ENCODE measurements around the gene CRLF2. TPM values are rescaled to one million over a fixed set of nuclear protein-coding genes. Genes with fewer than 3 reads are reported as not detected.

CRLF2 gene
- total RNA-seq, 1 experiment from 2014 or later = 0.34 TPM

GRCh38 chrX:1190596-1191145 lies 21.8 kb downstream of the CRLF2 start:
- no peaks in the 10 kb centered on the region for H3K27me3 ChIP-seq (ENCODE audit: insufficient read depth, low read length)
- no peaks in the 10 kb centered on the region for H3K9me2 ChIP-seq (ENCODE audit: insufficient read depth)
- H3K4me3 ChIP-seq (replicated peaks in 1 of 2; ENCODE audit: low read depth in 1 of 2, low read length in 2 of 2) = no peak overlapping the region
- intact Hi-C loops (cut with micrococcal nuclease) = no loop called here
- ChIA-PET POLR2A (no interaction called here), RAD21 (ENCODE audit: low non-redundant PET in 1 of 2, low total read pairs in 2 of 2, uncharacterized antibody in 2 of 2, unreplicated experiment in 2 of 2) (no interaction called here), CTCF (no interaction called here)
- DNase-seq (ENCODE audit: low read depth, low spot score) = no peak
- H3K27ac ChIP-seq (ENCODE audit: low read depth, low read length) = no peak overlapping the region
- H4K20me1 ChIP-seq (ENCODE audit: insufficient read depth) = no peaks in the 10 kb centered on the region
- no peak overlapping the region for H2AFZ ChIP-seq (ENCODE audit: low read depth, low read length, poor library complexity, severe bottlenecking)
- no peak overlapping the region for H3K4me2 ChIP-seq (ENCODE audit: low read length)
- H3K9me3 ChIP-seq (ENCODE audit: control insufficient read depth in 1 of 2, insufficient read depth in 1 of 2, low read depth in 1 of 2, low read length in 2 of 2) = no peaks in the 10 kb centered on the region
- 0 out of 4 replicates have a peak, but pooled peaks cover 0 to 3% of the 10 kb centered on the region in 2 experiments for H3K4me1 ChIP-seq (ENCODE audit: control insufficient read depth in 1 of 2, insufficient read depth in 2 of 2, low read length in 2 of 2)
- TF ChIP-seq POLR2AphosphoS5 (IDR thresholded peaks at IDR 0.05; ENCODE audit: low read depth, low read length) (no peak), RAD21 (IDR thresholded peaks at IDR 0.05; ENCODE audit: low read depth) (no peak), ZFX (IDR thresholded peaks at IDR 0.05) (no peak), EZH2 (IDR thresholded peaks at IDR 0.05) (no peak), SIN3A (IDR thresholded peaks at IDR 0.05; ENCODE audit: low read depth) (no peak), CBX3 (IDR thresholded peaks at IDR 0.05; ENCODE audit: low read depth) (no peak), TCF7L2 (IDR thresholded peaks at IDR 0.05; ENCODE audit: borderline replicate concordance, extremely low read depth, insufficient read depth, insufficient read length) (no peak), CEBPB (IDR thresholded peaks at IDR 0.05; ENCODE audit: low read depth) (no peak), FOSL1 (IDR thresholded peaks at IDR 0.05; ENCODE audit: low read depth) (no peak), CTCF (IDR thresholded peaks at IDR 0.05 in 2 of 3, conservative IDR thresholded peaks at IDR 0.05 in 1 of 3; ENCODE audit: borderline replicate concordance in 1 of 3, insufficient read depth in 1 of 3, low read depth in 2 of 3, low read length in 2 of 3) (no peak), EZH2phosphoT487 (IDR thresholded peaks at IDR 0.05; ENCODE audit: borderline replicate concordance) (no peak)
- TF ChIP-seq, protein P1, sequence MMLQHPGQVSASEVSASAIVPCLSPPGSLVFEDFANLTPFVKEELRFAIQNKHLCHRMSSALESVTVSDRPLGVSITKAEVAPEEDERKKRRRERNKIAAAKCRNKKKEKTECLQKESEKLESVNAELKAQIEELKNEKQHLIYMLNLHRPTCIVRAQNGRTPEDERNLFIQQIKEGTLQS (IDR thresholded peaks at IDR 0.05) = no peak
- TF ChIP-seq, protein P2, sequence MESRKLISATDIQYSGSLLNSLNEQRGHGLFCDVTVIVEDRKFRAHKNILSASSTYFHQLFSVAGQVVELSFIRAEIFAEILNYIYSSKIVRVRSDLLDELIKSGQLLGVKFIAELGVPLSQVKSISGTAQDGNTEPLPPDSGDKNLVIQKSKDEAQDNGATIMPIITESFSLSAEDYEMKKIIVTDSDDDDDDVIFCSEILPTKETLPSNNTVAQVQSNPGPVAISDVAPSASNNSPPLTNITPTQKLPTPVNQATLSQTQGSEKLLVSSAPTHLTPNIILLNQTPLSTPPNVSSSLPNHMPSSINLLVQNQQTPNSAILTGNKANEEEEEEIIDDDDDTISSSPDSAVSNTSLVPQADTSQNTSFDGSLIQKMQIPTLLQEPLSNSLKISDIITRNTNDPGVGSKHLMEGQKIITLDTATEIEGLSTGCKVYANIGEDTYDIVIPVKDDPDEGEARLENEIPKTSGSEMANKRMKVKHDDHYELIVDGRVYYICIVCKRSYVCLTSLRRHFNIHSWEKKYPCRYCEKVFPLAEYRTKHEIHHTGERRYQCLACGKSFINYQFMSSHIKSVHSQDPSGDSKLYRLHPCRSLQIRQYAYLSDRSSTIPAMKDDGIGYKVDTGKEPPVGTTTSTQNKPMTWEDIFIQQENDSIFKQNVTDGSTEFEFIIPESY (IDR thresholded peaks at IDR 0.05; ENCODE audit: extremely low read depth, insufficient replicate concordance, low read length) = no peak
- TF ChIP-seq, protein P3, sequence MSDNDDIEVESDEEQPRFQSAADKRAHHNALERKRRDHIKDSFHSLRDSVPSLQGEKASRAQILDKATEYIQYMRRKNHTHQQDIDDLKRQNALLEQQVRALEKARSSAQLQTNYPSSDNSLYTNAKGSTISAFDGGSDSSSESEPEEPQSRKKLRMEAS (IDR thresholded peaks at IDR 0.05) = no peak
- H3K79me2 ChIP-seq (ENCODE audit: insufficient read depth, low read length) = no peaks in the 10 kb centered on the region
- BruUV-seq (replicated peaks) = no TSS peak
- no peak overlapping the region for H3K9ac ChIP-seq (ENCODE audit: low read length)
- ATAC-seq = no peak
- no peaks in the 10 kb centered on the region for H3K36me3 ChIP-seq (ENCODE audit: control insufficient read depth in 1 of 2, insufficient read depth in 2 of 2, low read length in 2 of 2)
